DND-41 (cell line): ENCODE data around the gene GPC6.

Experiments
- ATAC-seq: fragments of 200-7000 bp; cut with Tn5 transposase; 3 replicates; pipeline ENCODE4 v1.9.1; 2021; ENCODE audit warnings: low read depth; ENCODE audit not compliant: insufficient read depth
- DNase-seq: peaks from one replicate; pipeline ENCODE4 v3.0.0-alpha.2; 2020
- H2AFZ ChIP-seq: 2 replicates; pipeline ENCODE4 v1.6.0; 2012; ENCODE audit warnings: low read depth, low read length
- H3K27ac ChIP-seq: 2 replicates; pipeline ENCODE4 v1.5.1; 2012; ENCODE audit warnings: low read length, inconsistent platforms
- H3K27me3 ChIP-seq: fragments of 200-600 bp; sonication (generic); 2 replicates; pipeline ENCODE4 v1.6.0; 2012; ENCODE audit warnings: low read length, mild to moderate bottlenecking, inconsistent platforms; ENCODE audit not compliant: insufficient read depth, poor library complexity
- H3K36me3 ChIP-seq: 2 replicates; pipeline ENCODE4 v1.5.1; 2012; ENCODE audit warnings: low read length, inconsistent platforms; ENCODE audit not compliant: insufficient read depth
- H3K4me1 ChIP-seq: 2 replicates; pipeline ENCODE4 v1.5.1; 2012; ENCODE audit warnings: mild to moderate bottlenecking, low read length; ENCODE audit not compliant: insufficient read depth
- H3K4me2 ChIP-seq: 2 replicates; pipeline ENCODE4 v1.6.0; 2012; ENCODE audit warnings: mild to moderate bottlenecking, moderate library complexity, low read length, inconsistent platforms; ENCODE audit not compliant: insufficient read depth
- H3K4me3 ChIP-seq, 2 experiments: fragments of 200-600 bp in 1 of 2; shearing (Covaris generic) in 1 of 2; 2 replicates each; pipeline ENCODE4 v1.5.1; 2012 to 2016; ENCODE audit warnings: inconsistent platforms in 2 of 2, low read length in 2 of 2, mild to moderate bottlenecking in 2 of 2, low read depth in 1 of 2, moderate library complexity in 1 of 2
- H3K79me2 ChIP-seq: 2 replicates; pipeline ENCODE4 v1.6.0; 2012; ENCODE audit warnings: low read length, inconsistent platforms; ENCODE audit not compliant: insufficient read depth
- H3K9ac ChIP-seq: 2 replicates; pipeline ENCODE4 v1.6.0; 2012; ENCODE audit warnings: low read depth, mild to moderate bottlenecking, inconsistent platforms, low read length, moderate library complexity
- H3K9me3 ChIP-seq: 2 replicates; pipeline ENCODE4 v1.5.1; 2012; ENCODE audit warnings: low read length, moderate library complexity, mild to moderate bottlenecking, inconsistent platforms; ENCODE audit not compliant: insufficient read depth, severe bottlenecking
- H4K20me1 ChIP-seq: 2 replicates; pipeline ENCODE4 v1.6.0; 2012; ENCODE audit warnings: low read length; ENCODE audit not compliant: insufficient read depth
- CTCF ChIP-seq: IDR thresholded peaks from 2 replicates; pipeline ENCODE4 v1.5.1; 2012; ENCODE audit warnings: borderline replicate concordance, low read length, moderate library complexity, mild to moderate bottlenecking; ENCODE audit not compliant: poor library complexity, severe bottlenecking; ENCODE audit errors: extremely low read depth
- EZH2 ChIP-seq: IDR thresholded peaks from 3 replicates; pipeline ENCODE4 v1.6.1; 2012; ENCODE audit warnings: borderline replicate concordance, low read depth, mild to moderate bottlenecking, moderate library complexity, low read length, inconsistent platforms; ENCODE audit not compliant: severe bottlenecking

The GPC6 gene

GRCh38 chr13:94247890-94248289, 1021.3 kb downstream of the GPC6 start:
- Histone ChIP-seq H4K20me1 (no peaks in the 10 kb centered on the region), H3K4me1 (no peaks in the 10 kb centered on the region), H3K4me3 (no peak overlapping the region), H2AFZ (no peak overlapping the region), H3K27me3 (peaks cover 3% of the 10 kb centered on the region), H3K4me2 (no peak overlapping the region), H3K36me3 (no peaks in the 10 kb centered on the region), H3K79me2 (no peaks in the 10 kb centered on the region), H3K9me3 (no peaks in the 10 kb centered on the region), H3K27ac (no peak overlapping the region), H3K9ac (no peak overlapping the region)
- no peak for ATAC-seq
- TF ChIP-seq EZH2 (no peak), CTCF (no peak)
- no peak for DNase-seq

GRCh38 chr13:94248454-94249228, 1022.0 kb downstream of the GPC6 start:
- no peak for DNase-seq
- no peak overlapping the region for H3K4me3 ChIP-seq
- ATAC-seq, result no peak
- TF ChIP-seq CTCF (no peak), EZH2 (no peak)
- no peaks in the 10 kb centered on the region for H3K4me1 ChIP-seq
- H3K79me2 ChIP-seq, result no peaks in the 10 kb centered on the region
- no peak overlapping the region for H2AFZ ChIP-seq
- no peak overlapping the region for H3K27ac ChIP-seq
- no peaks in the 10 kb centered on the region for H3K9me3 ChIP-seq
- H4K20me1 ChIP-seq, result no peaks in the 10 kb centered on the region
- no peak overlapping the region for H3K9ac ChIP-seq
- H3K36me3 ChIP-seq, result no peaks in the 10 kb centered on the region
- H3K4me2 ChIP-seq, result no peak overlapping the region
- peaks cover 2% of the 10 kb centered on the region for H3K27me3 ChIP-seq

GRCh38 chr13:94249512-94249911, 1022.9 kb downstream of the GPC6 start:
- Histone ChIP-seq H3K27me3 (no peaks in the 10 kb centered on the region), H3K27ac (no peak overlapping the region), H3K4me2 (no peak overlapping the region), H3K79me2 (no peaks in the 10 kb centered on the region), H2AFZ (no peak overlapping the region), H3K9ac (no peak overlapping the region), H3K9me3 (no peaks in the 10 kb centered on the region), H3K4me1 (no peaks in the 10 kb centered on the region), H3K4me3 (no peak overlapping the region), H3K36me3 (no peaks in the 10 kb centered on the region), H4K20me1 (no peaks in the 10 kb centered on the region)
- ATAC-seq, result no peak
- DNase-seq, result no peak
- no peak for TF ChIP-seq CTCF
- no peak for TF ChIP-seq EZH2
